T-cell (primary cell): ENCODE measurements around the gene ARHGAP22. TPM values are rescaled to one million over a fixed set of nuclear protein-coding genes. Genes with fewer than 3 reads are reported as not detected.

Source experiments
- ATAC-seq, 4 experiments: fragments of 200-7000 bp in 3 of 4; fragments of 150-1000 bp in 1 of 4; cut with Tn5 transposase; replicated peaks in 1 of 4; 1 replicate in 3 of 4; 2 replicates in 1 of 4; pipeline ENCODE4 v1.10.0; 2021; ENCODE audit warnings: moderate library complexity in 3 of 4, mild to moderate bottlenecking in 2 of 4, moderate number of reproducible peaks in 1 of 4
- CTCF ChIA-PET, 2 donors: fragments of 300-600 bp; sonication (Branson Sonifier 250); formaldehyde crosslinking; loops; one replicate each; lab custom pipeline; 2022; ENCODE audit warnings: antibody characterized with exemption in 2 of 2; lab: Charles Lee
- POLR2A ChIA-PET, 2 donors: fragments of 300-600 bp; sonication (Branson Sonifier 250); formaldehyde crosslinking; loops; one replicate each; lab custom pipeline; 2022; ENCODE audit warnings: antibody characterized with exemption in 2 of 2; lab: Charles Lee
- DNase-seq, 35 experiments: peaks; one replicate each; pipeline versions ENCODE4 v3.0.0 to v3.0.0-alpha.2; 2013 to 2023
- H3K27ac ChIP-seq: one replicate; pipeline ENCODE4 v1.5.1; 2013; ENCODE audit warnings: low read length
- H3K27me3 ChIP-seq, 2 experiments: replicated peaks in 1 of 2; 1 replicate in 1 of 2; 2 replicates in 1 of 2; pipeline versions ENCODE4 v1.6.1 to v1.7.0; 2013; ENCODE audit warnings: low read length in 1 of 2, mixed read lengths in 1 of 2; ENCODE audit not compliant: control insufficient read depth in 2 of 2, insufficient read depth in 2 of 2; ENCODE audit errors: extremely low read depth in 1 of 2
- H3K36me3 ChIP-seq, 2 donors: 1 replicate in 1 of 2; 2 replicates in 1 of 2; pipeline versions ENCODE4 v1.6.1 to v1.7.0; 2013; ENCODE audit warnings: low read length in 1 of 2; ENCODE audit not compliant: control insufficient read depth in 2 of 2, insufficient read depth in 1 of 2; ENCODE audit errors: extremely low read depth in 1 of 2
- H3K4me1 ChIP-seq, 2 experiments: 1 replicate in 1 of 2; 2 replicates in 1 of 2; pipeline versions ENCODE4 v1.6.1 to v1.7.0; 2013; ENCODE audit warnings: low read length in 2 of 2, mixed read lengths in 1 of 2; ENCODE audit not compliant: insufficient read depth in 2 of 2, control insufficient read depth in 1 of 2; ENCODE audit errors: extremely low read depth in 1 of 2
- H3K4me3 ChIP-seq, 2 donors: 1 replicate in 1 of 2; 2 replicates in 1 of 2; pipeline versions ENCODE4 v1.5.1 to v1.7.0; 2013; ENCODE audit warnings: mild to moderate bottlenecking in 2 of 2, low read length in 1 of 2, moderate library complexity in 1 of 2; ENCODE audit not compliant: control insufficient read depth in 1 of 2; ENCODE audit errors: extremely low read depth in 1 of 2
- H3K9me3 ChIP-seq: 2 replicates; pipeline ENCODE4 v1.7.0; 2013
- H3K27ac Mint-ChIP-seq, 2 donors: one replicate each; pipeline ENCODE4 v1.8.0; 2020 to 2021; ENCODE audit warnings: mild to moderate bottlenecking in 2 of 2, mixed read lengths in 2 of 2
- H3K27me3 Mint-ChIP-seq, 2 donors: one replicate each; pipeline ENCODE4 v1.8.0; 2021 to 2022; ENCODE audit warnings: mixed read lengths in 2 of 2
- H3K36me3 Mint-ChIP-seq: one replicate; pipeline ENCODE4 v1.8.0; 2021; ENCODE audit warnings: mixed read lengths
- H3K4me1 Mint-ChIP-seq, 3 donors: one replicate each; pipeline ENCODE4 v1.8.0; 2020 to 2022; ENCODE audit warnings: mixed read lengths in 3 of 3, mild to moderate bottlenecking in 1 of 3
- H3K4me3 Mint-ChIP-seq, 3 donors: one replicate each; pipeline ENCODE4 v1.8.0; 2020 to 2022; ENCODE audit warnings: mild to moderate bottlenecking in 3 of 3, mixed read lengths in 3 of 3, moderate library complexity in 3 of 3
- H3K9me3 Mint-ChIP-seq, 3 donors: one replicate each; pipeline ENCODE4 v1.8.0; 2020 to 2022; ENCODE audit warnings: mixed read lengths in 3 of 3
- WGBS: methylation state at CpG from one replicate; pipeline ENCODE4 v1.1.5; 2013; ENCODE audit warnings: missing lambda C conversion rate; ENCODE audit not compliant: insufficient coverage; 5-methylcytosine and 5-hydroxymethylcytosine counted together
- total RNA-seq, 35 experiments: library from RNA in 6 of 35; stranded (reverse) in 6 of 35; fragments of 120-200 nt in 1 of 35; gene quantifications; one replicate each; pipeline versions ENCODE4 v1.2.1 to v1.2.4 and lab custom pipeline; 2013 to 2026

The ARHGAP22 gene
- total RNA-seq, 5 donors from 2014 or later (not counting 1 experiment from before 2014, with no cell fraction given), result 0.33 to 2.2 (median 0.60) TPM

DNA sequence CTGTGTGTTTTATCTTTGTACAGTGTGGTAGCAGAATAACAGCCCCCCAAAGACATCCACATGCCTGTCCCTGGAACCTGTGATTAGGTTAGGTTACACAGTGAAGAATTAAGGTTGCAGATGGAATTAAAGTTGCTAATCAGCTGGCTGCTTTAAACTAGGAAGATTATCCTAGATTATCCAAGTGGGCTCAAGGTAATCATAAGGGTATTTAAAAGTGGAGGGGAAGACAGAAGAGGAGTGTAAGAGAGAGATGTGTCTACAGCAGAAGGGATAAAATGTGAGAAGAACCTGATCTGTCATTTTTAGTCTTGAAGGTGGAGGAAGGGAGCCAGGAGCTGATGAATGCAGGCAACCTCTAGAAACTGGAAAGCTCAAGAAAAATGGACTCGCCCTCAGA, 117.6 kb downstream of the ARHGAP22 start:
- H3K27ac Mint-ChIP-seq, result no peak overlapping the region
- H3K27ac ChIP-seq, result no peak overlapping the region
- no peaks in the 10 kb centered on the region for H3K9me3 ChIP-seq
- no peaks in the 10 kb centered on the region for H3K4me1 ChIP-seq
- POLR2A ChIA-PET, result no interaction called here
- H3K27me3 Mint-ChIP-seq, result peaks cover 6 to 24% of the 10 kb centered on the region in 2 donors
- no peaks in the 10 kb centered on the region for H3K4me1 Mint-ChIP-seq
- H3K4me3 ChIP-seq, result no peak overlapping the region
- CTCF ChIA-PET, result no interaction called here
- H3K9me3 Mint-ChIP-seq, result no peaks in the 10 kb centered on the region
- no peak overlapping the region for H3K4me3 Mint-ChIP-seq
- no peaks in the 10 kb centered on the region for H3K36me3 Mint-ChIP-seq
- ATAC-seq (no peak), DNase-seq (no peak)
- 80% methylated on average over 1 of the region's 1 CpG for WGBS
- no peaks in the 10 kb centered on the region for H3K36me3 ChIP-seq
- H3K27me3 ChIP-seq, result peaks cover 0 to 11% of the 10 kb centered on the region in 2 experiments

DNA sequence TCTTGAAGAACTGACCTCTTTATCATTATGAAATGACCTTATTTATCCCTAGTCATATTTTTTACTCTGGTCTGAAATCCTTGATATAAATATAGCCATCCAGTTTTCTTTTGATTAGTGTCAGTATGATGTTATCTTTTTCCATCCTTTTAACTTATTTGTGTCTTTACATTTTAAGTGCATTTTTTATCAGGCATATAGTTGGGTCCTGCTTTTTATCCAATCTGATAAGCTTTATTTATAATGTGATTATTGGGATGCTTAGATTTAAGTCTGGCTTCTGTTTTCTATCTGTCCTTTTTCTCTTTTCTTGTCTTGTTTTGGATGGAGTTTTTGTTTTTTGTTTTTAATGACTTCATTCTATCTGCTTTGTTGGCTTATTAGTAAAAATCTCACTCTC, 119.2 kb downstream of the ARHGAP22 start:
- H3K9me3 Mint-ChIP-seq, result no peaks in the 10 kb centered on the region
- no peak overlapping the region for H3K27ac Mint-ChIP-seq
- Histone ChIP-seq H3K9me3 (no peaks in the 10 kb centered on the region), H3K4me1 (no peaks in the 10 kb centered on the region), H3K27ac (no peak overlapping the region), H3K27me3 (peaks cover 0 to 12% of the 10 kb centered on the region in 2 experiments), H3K4me3 (no peak overlapping the region), H3K36me3 (no peaks in the 10 kb centered on the region)
- DNase-seq (no peak), ATAC-seq (no peak)
- ChIA-PET CTCF (no interaction called here), POLR2A (no interaction called here)
- peaks cover 0 to 20% of the 10 kb centered on the region in 2 donors for H3K27me3 Mint-ChIP-seq
- no peaks in the 10 kb centered on the region for H3K36me3 Mint-ChIP-seq
- H3K4me3 Mint-ChIP-seq, result no peak overlapping the region
- H3K4me1 Mint-ChIP-seq, result no peaks in the 10 kb centered on the region

DNA sequence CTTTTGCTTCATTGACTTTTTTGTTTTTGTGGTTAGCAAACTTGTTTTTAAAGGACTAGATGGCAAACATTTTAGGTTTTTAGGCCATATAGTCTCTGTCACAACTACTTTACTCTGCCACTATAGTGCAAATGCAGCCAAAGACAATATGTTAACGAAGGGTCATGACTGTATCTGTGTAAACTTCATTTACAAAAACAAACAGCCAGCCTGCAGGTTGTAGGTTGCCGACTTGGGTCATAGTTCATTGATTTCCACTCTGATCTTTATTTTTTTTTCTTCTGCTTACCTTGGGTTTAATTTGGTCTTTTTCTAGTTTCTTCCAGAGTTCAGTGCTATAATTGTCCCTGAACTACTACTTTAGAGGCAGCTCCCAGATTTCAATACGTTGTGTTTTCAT, 120.0 kb downstream of the ARHGAP22 start:
- no peaks in the 10 kb centered on the region for H3K9me3 ChIP-seq
- Mint-ChIP-seq H3K27me3 (peaks cover 2 to 17% of the 10 kb centered on the region in 2 donors), H3K27ac (no peak overlapping the region), H3K36me3 (no peaks in the 10 kb centered on the region), H3K4me3 (no peak overlapping the region), H3K4me1 (no peaks in the 10 kb centered on the region), H3K9me3 (no peaks in the 10 kb centered on the region)
- no peaks in the 10 kb centered on the region for H3K4me1 ChIP-seq
- CTCF ChIA-PET, result no interaction called here
- H3K27me3 ChIP-seq, result peaks cover 0 to 13% of the 10 kb centered on the region in 2 experiments
- WGBS, result 80% methylated on average over 1 of the region's 3 CpGs
- H3K36me3 ChIP-seq, result no peaks in the 10 kb centered on the region
- POLR2A ChIA-PET, result no interaction called here
- H3K4me3 ChIP-seq, result no peak overlapping the region
- no peak overlapping the region for H3K27ac ChIP-seq
- no peak for DNase-seq
- ATAC-seq, result no peak

DNA sequence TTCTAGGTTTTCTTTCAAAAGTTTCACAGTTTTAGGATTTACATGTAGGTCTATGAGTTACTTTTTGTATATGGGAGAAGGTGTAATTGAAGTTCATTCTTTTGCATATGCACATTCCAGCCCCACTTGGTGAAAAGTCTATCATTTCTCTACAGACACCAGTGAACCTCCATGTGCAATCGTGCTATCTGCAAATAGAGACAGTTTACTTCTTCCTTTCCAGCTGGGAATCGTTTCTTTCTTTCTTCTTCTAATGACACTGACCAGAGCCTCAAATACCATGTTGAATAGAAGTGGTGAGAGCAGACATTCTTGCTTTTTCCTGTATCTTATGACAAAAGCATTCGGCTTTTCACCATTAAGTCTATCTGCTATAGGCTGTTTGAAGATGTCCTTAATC, 122.7 kb downstream of the ARHGAP22 start:
- 60% methylated on average over 1 of the region's 3 CpGs for WGBS
- ATAC-seq, result no peak
- DNase-seq, result no peak
- ChIA-PET CTCF (no interaction called here), POLR2A (no interaction called here)
- Mint-ChIP-seq H3K27ac (no peak overlapping the region), H3K4me1 (no peaks in the 10 kb centered on the region), H3K27me3 (peaks cover 7 to 13% of the 10 kb centered on the region in 2 donors), H3K9me3 (no peaks in the 10 kb centered on the region), H3K4me3 (no peak overlapping the region), H3K36me3 (no peaks in the 10 kb centered on the region)
- Histone ChIP-seq H3K9me3 (no peaks in the 10 kb centered on the region), H3K36me3 (no peaks in the 10 kb centered on the region), H3K4me1 (no peaks in the 10 kb centered on the region), H3K27me3 (peaks cover 0 to 26% of the 10 kb centered on the region in 2 experiments), H3K27ac (no peak overlapping the region), H3K4me3 (no peak overlapping the region)

DNA sequence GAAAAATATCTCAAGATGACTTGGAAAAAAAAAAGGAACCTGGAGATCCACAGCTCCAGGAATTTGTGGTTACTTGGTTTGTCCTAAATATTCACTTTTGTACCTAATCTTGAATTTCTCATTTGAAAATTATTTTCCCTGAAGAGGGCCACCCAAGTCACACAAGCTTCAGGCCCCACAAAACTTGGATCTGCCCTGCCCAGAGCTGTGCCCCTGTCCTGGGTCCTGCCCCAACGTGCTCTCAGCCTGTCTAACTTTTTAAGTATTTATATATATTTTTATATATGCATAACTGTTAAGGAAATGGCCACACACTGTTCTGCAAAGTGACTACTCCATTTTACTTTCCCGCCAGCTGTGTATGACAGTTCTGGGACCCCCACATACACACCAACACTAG, 123.5 kb downstream of the ARHGAP22 start:
- Histone ChIP-seq H3K4me1 (no peaks in the 10 kb centered on the region), H3K36me3 (no peaks in the 10 kb centered on the region)
- POLR2A ChIA-PET, result no interaction called here

DNA sequence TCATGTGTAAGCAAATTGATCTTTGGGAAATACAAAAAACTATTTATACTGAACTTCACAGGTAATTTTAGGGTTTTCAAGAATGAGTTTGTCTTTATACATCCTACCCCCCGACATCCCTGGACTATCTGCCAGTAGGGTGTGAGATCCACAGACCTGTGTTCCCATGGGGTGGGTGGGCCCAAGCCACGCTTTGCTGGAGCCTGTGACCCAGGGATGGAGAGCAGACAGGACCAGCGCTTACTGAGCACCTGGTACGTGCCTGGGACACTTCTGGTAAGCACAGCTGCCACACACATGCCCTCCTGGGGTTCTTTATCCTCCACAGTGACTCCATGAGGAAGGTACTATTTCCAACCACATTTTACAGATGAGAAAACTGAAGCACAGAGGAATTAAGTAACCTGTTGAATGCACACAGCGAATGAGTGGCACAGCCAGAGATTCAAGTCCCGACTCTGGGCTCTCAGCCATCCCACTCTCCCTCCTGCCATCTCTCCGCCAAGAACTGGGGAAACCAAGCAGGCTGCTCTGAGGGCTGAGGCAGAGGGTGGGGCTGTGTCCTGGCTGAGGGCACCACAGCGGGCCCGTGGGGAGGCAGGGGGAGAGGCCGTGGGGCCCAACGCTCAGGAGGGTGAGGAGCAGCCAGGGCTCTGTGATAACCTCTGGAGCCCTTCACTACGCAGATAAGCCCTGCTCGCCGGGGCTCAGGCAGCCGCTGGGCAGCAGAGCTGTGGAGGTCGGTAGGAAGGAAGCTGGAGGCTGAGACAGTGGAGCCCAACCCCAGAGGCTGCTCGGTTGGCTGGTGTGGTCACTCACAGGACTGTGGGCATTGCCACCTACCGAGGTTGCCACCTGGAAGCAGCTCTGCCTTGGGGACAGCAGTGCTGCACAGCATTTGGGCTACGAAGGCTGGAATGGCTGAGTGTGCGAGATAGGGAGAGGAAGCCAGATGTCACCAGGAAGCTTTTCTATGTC, 124.2 kb downstream of the ARHGAP22 start:
- 38% methylated on average over 13 of the region's 20 CpGs for WGBS
- ATAC-seq (no peak), DNase-seq (no peak)
- H3K27me3 Mint-ChIP-seq, result peaks cover 11 to 13% of the 10 kb centered on the region in 2 donors
- no peaks in the 10 kb centered on the region for H3K36me3 Mint-ChIP-seq
- H3K4me1 Mint-ChIP-seq, result no peaks in the 10 kb centered on the region
- ChIA-PET CTCF (no interaction called here), POLR2A (no interaction called here)
- Histone ChIP-seq H3K4me1 (no peaks in the 10 kb centered on the region), H3K27me3 (peaks cover 0 to 29% of the 10 kb centered on the region in 2 experiments), H3K36me3 (no peaks in the 10 kb centered on the region), H3K9me3 (no peaks in the 10 kb centered on the region), H3K4me3 (no peak overlapping the region), H3K27ac (no peak overlapping the region)
- H3K27ac Mint-ChIP-seq, result no peak overlapping the region
- H3K9me3 Mint-ChIP-seq, result no peaks in the 10 kb centered on the region
- no peak overlapping the region for H3K4me3 Mint-ChIP-seq

More for the DNA sequence above, 123.5 kb downstream of the ARHGAP22 start:
- H3K36me3 Mint-ChIP-seq, result no peaks in the 10 kb centered on the region
- H3K27ac ChIP-seq, result no peak overlapping the region
- no peak overlapping the region for H3K4me3 ChIP-seq
- H3K9me3 Mint-ChIP-seq, result no peaks in the 10 kb centered on the region
- H3K27me3 Mint-ChIP-seq, result peaks cover 11 to 13% of the 10 kb centered on the region in 2 donors
- DNase-seq, result no peak
- ATAC-seq, result no peak
- H3K4me3 Mint-ChIP-seq, result no peak overlapping the region
- no peak overlapping the region for H3K27ac Mint-ChIP-seq
- H3K9me3 ChIP-seq, result no peaks in the 10 kb centered on the region
- no peaks in the 10 kb centered on the region for H3K4me1 Mint-ChIP-seq
- WGBS, result no CpG with 5 or more reads among the region's 2 CpGs
- peaks cover 0 to 27% of the 10 kb centered on the region in 2 experiments for H3K27me3 ChIP-seq
- CTCF ChIA-PET, result no interaction called here
